HG03354 (cell line): ENCODE data around the gene ARID5A.

Experiments
- ATAC-seq: cut with Tn5 transposase; IDR thresholded peaks from one replicate; pipeline ENCODE4 v1.9.1; 2021; ENCODE audit warnings: mild to moderate bottlenecking; ENCODE audit not compliant: unreplicated experiment, poor library complexity, severe bottlenecking

Gene ARID5A

DNA sequence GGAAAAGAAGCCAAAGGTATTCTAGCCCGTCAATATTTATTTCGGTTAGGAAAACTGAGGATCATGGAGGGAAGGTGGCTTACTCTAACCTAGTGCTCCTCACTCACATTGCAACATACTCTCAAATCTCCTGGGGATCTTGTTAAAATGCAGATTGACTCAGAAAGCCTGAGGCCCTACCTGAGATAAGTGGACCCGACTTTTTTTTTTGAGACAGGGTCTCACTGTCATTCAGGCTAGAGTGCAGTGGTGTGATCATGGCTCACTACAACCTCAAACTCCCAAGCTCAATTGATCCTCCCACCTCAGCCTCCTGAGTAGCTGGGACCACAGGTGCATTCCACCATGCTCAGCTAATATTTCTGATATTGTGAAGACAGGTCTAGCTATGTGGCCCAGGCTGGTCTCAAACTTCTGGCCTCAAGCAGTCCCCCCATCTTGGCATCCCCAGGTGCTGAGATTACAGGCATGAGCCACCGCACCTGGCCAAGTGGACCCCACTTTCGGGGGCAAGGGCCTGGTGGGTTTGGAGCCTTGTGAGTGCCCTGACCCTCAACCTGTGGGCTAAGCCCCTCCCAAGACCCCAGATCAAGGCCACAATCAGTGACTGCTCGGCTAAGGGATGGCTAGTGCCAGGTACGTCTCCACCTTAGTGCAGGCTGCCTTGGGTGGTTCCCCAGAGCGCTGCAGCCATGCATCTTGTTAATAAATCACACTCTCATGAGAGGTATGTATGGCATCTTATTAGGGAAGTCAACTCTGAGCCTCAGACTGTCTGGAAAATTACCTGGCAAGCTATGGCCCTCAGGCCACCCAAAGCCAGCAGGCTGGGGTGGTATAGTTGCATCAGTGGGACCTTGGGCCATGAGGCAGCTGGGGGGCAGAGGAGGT is 30.3 kb upstream of the ARID5A start:
- ATAC-seq = no peak

- ATAC-seq = no peak
These were observed 29.7 kb upstream of the ARID5A start for GRCh38 chr2:96506907-96507240.

- ATAC-seq = peak; percentile 63
These were observed 28.5 kb upstream of the ARID5A start for GRCh38 chr2:96507957-96508520.

GRCh38 chr2:96508521-96509113 is 27.9 kb upstream of the ARID5A start:
- ATAC-seq = no peak

- peak; percentile 66 for ATAC-seq
These were observed 27.3 kb upstream of the ARID5A start for GRCh38 chr2:96509114-96509846.

DNA sequence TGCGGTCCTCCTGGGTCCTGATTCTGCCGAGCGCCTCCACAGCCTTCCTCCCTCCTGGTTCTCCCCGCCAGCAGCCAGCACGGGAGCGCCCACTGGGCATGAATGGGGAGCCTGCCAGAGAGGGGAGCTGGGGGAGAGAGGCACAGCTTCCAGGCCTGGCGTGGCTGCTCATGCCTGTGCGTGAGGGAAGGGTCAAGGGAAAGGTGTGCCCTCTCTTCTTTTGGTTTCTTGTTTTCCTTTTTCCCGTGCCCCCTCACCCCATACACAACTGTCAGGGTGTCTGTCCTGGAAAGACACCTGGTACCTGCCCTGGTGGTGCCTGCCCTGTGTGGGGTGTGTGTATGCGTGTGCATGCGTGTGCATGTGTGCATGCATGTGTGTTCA is 26.7 kb upstream of the ARID5A start:
- no peak for ATAC-seq

GRCh38 chr2:96510931-96511595 is 25.5 kb upstream of the ARID5A start:
- no peak for ATAC-seq

GRCh38 chr2:96511851-96512250 is 24.7 kb upstream of the ARID5A start:
- no peak for ATAC-seq

GRCh38 chr2:96512341-96512740 is 24.2 kb upstream of the ARID5A start:
- no peak for ATAC-seq

GRCh38 chr2:96514521-96514920 is 22.0 kb upstream of the ARID5A start:
- no peak for ATAC-seq

DNA sequence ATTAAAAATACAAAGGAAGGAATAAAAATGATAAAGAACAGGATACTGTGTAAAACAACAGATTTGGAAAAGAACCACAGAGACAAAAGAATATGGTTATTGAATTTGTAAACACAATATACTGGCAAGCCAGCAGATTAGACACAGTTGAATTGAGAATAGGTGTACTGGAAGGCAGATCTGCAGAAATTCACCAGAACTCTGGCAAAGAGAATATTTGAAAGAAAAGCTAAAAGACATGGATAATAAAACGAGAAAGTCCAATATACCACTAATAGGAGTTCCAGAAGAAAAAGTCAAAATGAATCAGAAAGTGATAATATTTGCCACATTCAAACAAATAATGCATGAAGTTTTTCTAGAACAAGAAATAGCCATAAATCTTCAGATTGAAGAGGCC is 19.5 kb upstream of the ARID5A start:
- ATAC-seq = no peak

DNA sequence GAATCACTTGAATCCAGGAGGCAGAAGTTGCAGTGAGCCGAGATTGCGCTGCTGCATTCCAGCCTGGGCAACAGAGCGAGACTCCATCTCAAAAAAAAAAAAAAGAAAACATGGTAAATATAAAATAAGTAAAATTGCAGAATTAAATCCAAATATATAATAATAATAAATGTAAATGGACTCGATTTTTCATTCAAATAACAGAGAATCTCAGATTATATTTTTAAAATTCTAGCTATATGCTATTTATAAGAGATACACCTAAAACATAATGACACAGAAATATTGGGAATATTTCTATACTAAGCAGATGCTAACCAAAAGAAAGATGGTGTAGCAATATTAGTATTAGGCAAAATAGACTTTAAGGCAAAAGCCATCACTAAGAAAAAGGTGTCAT is 16.3 kb upstream of the ARID5A start:
- ATAC-seq = no peak

GRCh38 chr2:96520697-96521096 is 15.9 kb upstream of the ARID5A start:
- no peak for ATAC-seq

DNA sequence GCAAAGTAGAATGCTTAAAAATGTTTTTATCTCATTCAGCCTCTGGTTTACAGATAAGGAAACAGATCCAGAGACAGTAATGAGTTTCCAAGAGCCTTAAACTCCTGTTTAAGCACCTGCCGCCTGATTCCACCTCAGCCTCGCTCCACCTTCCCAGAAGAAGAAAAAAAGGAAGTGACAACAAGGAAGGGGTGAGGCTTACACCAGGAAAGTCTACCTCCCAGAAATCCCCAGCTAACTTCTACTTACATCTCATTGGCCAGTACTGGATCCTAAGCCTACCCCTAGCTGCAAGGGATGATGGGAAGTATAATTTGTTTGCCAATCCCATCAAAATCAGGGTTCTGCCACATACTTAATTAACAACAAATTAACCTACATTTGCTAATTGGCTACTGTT is 15.3 kb upstream of the ARID5A start:
- no peak for ATAC-seq

- no peak for ATAC-seq
These were observed 14.0 kb upstream of the ARID5A start for GRCh38 chr2:96522304-96523203.

DNA sequence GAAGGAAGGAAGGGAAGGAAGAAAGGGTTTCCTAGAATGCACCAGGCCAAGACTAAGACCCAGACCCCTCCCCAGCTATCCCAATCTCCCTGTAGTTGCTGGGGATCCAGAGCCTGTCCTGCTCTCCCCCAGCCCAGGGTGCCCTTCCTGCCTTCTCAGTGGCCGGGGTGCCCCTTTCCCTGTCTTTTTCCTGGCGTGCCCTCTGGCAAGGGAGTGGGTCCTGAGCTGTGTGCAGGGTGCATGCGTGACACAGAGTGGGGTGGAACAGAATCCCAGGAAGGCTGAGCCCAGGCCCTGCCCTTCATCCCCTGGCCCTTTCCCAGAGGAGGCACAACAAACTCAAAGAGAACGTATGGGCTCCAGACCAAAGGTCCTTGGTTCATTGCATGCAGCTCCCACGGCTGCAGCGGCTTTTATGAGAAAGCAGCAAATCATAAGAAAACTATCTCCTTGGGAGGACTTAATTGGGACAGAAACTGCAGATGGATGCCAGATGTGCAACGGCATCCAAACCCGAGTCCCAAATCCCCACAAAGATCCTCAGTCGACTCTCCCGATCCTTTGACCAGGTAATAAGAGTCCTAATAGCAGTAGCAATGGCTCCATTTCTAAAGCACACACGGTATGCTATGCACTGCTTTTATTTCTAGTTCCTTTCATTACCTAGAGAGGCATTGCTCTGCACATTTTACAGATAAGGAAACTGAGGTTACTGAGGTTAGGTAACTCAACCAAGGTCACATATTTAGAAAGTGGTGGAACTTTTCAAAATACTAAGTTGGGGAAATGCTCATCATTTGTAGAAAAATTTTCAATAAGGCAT is 12.7 kb upstream of the ARID5A start:
- ATAC-seq = no peak

GRCh38 chr2:96524482-96525210 is 11.9 kb upstream of the ARID5A start:
- no peak for ATAC-seq

- no peak for ATAC-seq
These were observed 11.4 kb upstream of the ARID5A start for GRCh38 chr2:96525211-96525507.
